Vagina (tissue), 2 donors: ENCODE measurements around the gene THSD7B.

ENCODE experiments used
- POLR2A ChIP-seq, 2 donors: fragments of 450-650 bp; IDR thresholded peaks; one replicate each; pipeline ENCODE4 v1.6.1; 2017; ENCODE audit warnings: antibody characterized with exemption in 2 of 2, mild to moderate bottlenecking in 2 of 2, moderate library complexity in 2 of 2
- TF ChIP-seq, protein P1 (sequence below), 3 experiments: fragments of 450-650 bp in 2 of 3; fragments of 200-600 bp in 1 of 3; sonication (generic) in 1 of 3; IDR thresholded peaks; one replicate each; pipeline ENCODE4 v1.5.1; 2017 to 2019; ENCODE audit warnings: antibody characterized with exemption in 3 of 3, mild to moderate bottlenecking in 2 of 3, moderate library complexity in 2 of 3

DNA sequence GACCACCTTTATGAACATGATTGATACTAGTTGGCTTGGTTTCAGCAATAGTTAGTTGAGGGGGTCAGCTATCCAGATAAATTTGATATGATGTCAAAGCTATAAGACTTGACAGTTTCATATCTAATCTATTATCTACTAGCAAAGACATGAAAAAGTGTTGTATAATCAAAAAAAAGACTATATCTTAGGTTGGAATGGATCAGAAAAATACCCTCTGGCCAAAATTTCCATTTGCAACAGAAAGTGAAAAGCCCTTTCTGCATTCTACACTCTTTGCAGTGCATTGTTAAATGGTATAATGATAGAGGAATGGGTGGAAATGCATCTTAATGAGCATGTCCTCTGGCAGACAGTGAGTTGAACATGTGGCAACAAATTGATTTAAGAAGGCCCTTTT, 242.6 kb downstream of the THSD7B start:
- TF ChIP-seq, protein P1, sequence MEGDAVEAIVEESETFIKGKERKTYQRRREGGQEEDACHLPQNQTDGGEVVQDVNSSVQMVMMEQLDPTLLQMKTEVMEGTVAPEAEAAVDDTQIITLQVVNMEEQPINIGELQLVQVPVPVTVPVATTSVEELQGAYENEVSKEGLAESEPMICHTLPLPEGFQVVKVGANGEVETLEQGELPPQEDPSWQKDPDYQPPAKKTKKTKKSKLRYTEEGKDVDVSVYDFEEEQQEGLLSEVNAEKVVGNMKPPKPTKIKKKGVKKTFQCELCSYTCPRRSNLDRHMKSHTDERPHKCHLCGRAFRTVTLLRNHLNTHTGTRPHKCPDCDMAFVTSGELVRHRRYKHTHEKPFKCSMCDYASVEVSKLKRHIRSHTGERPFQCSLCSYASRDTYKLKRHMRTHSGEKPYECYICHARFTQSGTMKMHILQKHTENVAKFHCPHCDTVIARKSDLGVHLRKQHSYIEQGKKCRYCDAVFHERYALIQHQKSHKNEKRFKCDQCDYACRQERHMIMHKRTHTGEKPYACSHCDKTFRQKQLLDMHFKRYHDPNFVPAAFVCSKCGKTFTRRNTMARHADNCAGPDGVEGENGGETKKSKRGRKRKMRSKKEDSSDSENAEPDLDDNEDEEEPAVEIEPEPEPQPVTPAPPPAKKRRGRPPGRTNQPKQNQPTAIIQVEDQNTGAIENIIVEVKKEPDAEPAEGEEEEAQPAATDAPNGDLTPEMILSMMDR (IDR thresholded peaks at IDR 0.05): no peak
- no peak for TF ChIP-seq POLR2A (IDR thresholded peaks at IDR 0.05)
